Colonic mucosa (tissue), 4 donors: ENCODE data around the gene TLR1. TPM values are rescaled to one million over a fixed set of nuclear protein-coding genes. Genes with fewer than 3 reads are reported as not detected.

Experiments
- DNase-seq: peaks from one replicate; pipeline ENCODE4 v3.0.0-alpha.2; 2020
- H3K27ac ChIP-seq: fragments of 200-600 bp; one replicate; pipeline ENCODE4 v1.8.0; 2021
- H3K27me3 ChIP-seq: fragments of 200-600 bp; one replicate; pipeline ENCODE4 v1.8.0; 2021
- H3K36me3 ChIP-seq: fragments of 200-600 bp; one replicate; pipeline ENCODE4 v1.8.0; 2021
- H3K4me1 ChIP-seq: fragments of 200-600 bp; one replicate; pipeline ENCODE4 v1.8.0; 2021; ENCODE audit warnings: mild to moderate bottlenecking
- H3K4me3 ChIP-seq: fragments of 200-600 bp; one replicate; pipeline ENCODE4 v1.8.0; 2021
- H3K9ac ChIP-seq, 2 donors: one replicate each; pipeline ENCODE4 v1.7.0; 2013; ENCODE audit warnings: control low read depth in 2 of 2, low read depth in 2 of 2, low read length in 2 of 2
- H3K9me3 ChIP-seq: fragments of 200-600 bp; one replicate; pipeline ENCODE4 v1.8.0; 2021
- CTCF ChIP-seq: fragments of 200-600 bp; IDR thresholded peaks from one replicate; pipeline ENCODE4 v1.8.0; 2022; ENCODE audit warnings: antibody characterized with exemption, mild to moderate bottlenecking
- intact Hi-C: fragments of 100-400 bp; cut with DNase I; formaldehyde crosslinking; loops from one replicate; pipeline ENCODE4 v1.14.1; 2022
- total RNA-seq, 2 donors: library from RNA; stranded (reverse); fragmentation: NEBNext Ultra II Directional in 1 of 2; extraction: Animal tissue kit (Norgen Biotek cat#: 25700) in 1 of 2; gene quantifications; one replicate each; pipeline ENCODE4 v1.2.1, GENCODE V29; 2021
- donor health status: healthy.
- donor health status: DM: no; HTN: no; CAD: no.
- donor health status: DM: no; HTN: no; CAD: no.

The TLR1 gene
- total RNA-seq, 2 donors from 2014 or later = 1.2 to 4.7 TPM

GRCh38 chr4:38834570-38834969, 30.0 kb upstream of the TLR1 start:
- Histone ChIP-seq H3K27me3 (no peaks in the 10 kb centered on the region), H3K4me3 (no peak overlapping the region), H3K27ac (no peak overlapping the region), H3K4me1 (no peaks in the 10 kb centered on the region), H3K9me3 (peaks cover 3% of the 10 kb centered on the region), H3K36me3 (no peaks in the 10 kb centered on the region), H3K9ac (no peak overlapping the region)
- DNase-seq = no peak
- TF ChIP-seq CTCF = no peak
- intact Hi-C loops = no loop called here

- no peak for TF ChIP-seq CTCF
- intact Hi-C loops = no loop called here
Measured at GRCh38 chr4:38832624-38833528, 28.3 kb upstream of the TLR1 start.

GRCh38 chr4:38832206-38832605, 27.6 kb upstream of the TLR1 start:
- DNase-seq = no peak
- Histone ChIP-seq H3K36me3 (no peaks in the 10 kb centered on the region), H3K9me3 (peaks cover 3% of the 10 kb centered on the region), H3K9ac (no peak overlapping the region), H3K27ac (no peak overlapping the region), H3K4me1 (no peaks in the 10 kb centered on the region), H3K27me3 (no peaks in the 10 kb centered on the region), H3K4me3 (no peak overlapping the region)
- TF ChIP-seq CTCF = no peak
- intact Hi-C loops = no loop called here

More at GRCh38 chr4:38832624-38833528, 28.3 kb upstream of the TLR1 start:
- Histone ChIP-seq H3K36me3 (no peaks in the 10 kb centered on the region), H3K9ac (no peak overlapping the region), H3K4me1 (no peaks in the 10 kb centered on the region), H3K27ac (no peak overlapping the region), H3K27me3 (no peaks in the 10 kb centered on the region), H3K9me3 (peaks cover 3% of the 10 kb centered on the region), H3K4me3 (no peak overlapping the region)
- no peak for DNase-seq

GRCh38 chr4:38831653-38832052, 27.1 kb upstream of the TLR1 start:
- intact Hi-C loops = no loop called here

GRCh38 chr4:38829237-38829636, 24.6 kb upstream of the TLR1 start:
- DNase-seq = no peak
- H3K4me3 ChIP-seq = no peak overlapping the region
- no peaks in the 10 kb centered on the region for H3K27me3 ChIP-seq
- no peak for TF ChIP-seq CTCF
- no peak overlapping the region for H3K9ac ChIP-seq
- H3K9me3 ChIP-seq = no peaks in the 10 kb centered on the region
- H3K27ac ChIP-seq = no peak overlapping the region
- H3K36me3 ChIP-seq = no peaks in the 10 kb centered on the region
- intact Hi-C loops = no loop called here
- no peaks in the 10 kb centered on the region for H3K4me1 ChIP-seq

More at GRCh38 chr4:38831653-38832052, 27.1 kb upstream of the TLR1 start:
- Histone ChIP-seq H3K4me3 (no peak overlapping the region), H3K9me3 (peaks cover 3% of the 10 kb centered on the region), H3K27ac (no peak overlapping the region), H3K4me1 (no peaks in the 10 kb centered on the region), H3K27me3 (no peaks in the 10 kb centered on the region), H3K36me3 (no peaks in the 10 kb centered on the region), H3K9ac (no peak overlapping the region)
- DNase-seq = no peak
- TF ChIP-seq CTCF = no peak
